ENCODE data around the gene PCGF2.

The PCGF2 gene

DNA sequence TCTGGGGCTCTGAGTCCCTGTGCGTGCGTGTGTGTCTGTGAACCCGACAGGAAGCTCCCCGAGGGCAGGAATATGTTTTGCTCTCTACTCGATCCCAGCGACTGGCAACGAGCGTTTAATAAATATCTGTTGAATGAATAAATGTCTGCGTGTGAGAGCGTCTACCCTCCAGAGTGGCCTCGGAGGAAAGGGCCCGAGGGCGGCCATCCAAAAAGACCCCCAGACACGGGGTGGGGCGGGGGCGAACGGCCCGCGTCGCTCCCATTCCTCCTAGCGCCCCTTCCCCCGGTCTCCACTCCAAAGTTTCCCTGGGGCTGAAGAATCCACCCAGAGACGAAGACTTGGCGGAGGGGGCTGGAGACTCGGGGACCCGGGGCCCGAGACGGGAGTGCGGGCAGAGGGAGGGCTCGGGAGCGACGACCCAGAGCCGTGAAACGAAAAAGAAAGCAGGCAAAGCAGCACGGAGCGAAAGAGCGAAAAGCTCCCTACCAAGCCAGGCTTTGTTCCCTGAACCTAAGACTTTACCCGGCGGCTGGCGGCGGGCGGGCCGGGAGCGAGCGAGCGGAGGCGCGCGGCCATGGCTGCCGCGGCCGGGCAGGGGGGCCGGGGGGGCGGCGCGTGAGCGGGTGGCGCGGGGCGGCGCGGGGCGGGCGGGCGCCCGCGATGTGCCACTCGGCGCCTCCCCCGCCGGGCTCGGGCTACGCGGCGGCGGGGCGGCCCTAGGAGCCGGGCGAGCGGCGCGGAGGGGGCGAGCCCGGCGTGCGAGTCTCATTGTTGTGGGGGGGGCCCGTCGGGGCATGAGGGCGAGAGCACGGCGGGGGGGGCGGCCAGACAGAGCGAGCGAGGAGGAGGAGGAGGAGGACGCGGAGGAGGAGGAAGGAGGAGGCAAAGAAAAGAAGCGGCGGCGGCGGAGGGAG is 43.3 kb downstream of the PCGF2 start, which contains the start of gene MLLT6:
Gene MLLT6 (plus strand): TSS at position 668 of the 917 bp plus-strand sequence. CDS start 360 bp downstream, outside the sequence.
- peak; percentile 60 to 66 for DNase-seq (ENCODE audit: low read depth in 1 of 2, low spot score in 1 of 2)

DNA sequence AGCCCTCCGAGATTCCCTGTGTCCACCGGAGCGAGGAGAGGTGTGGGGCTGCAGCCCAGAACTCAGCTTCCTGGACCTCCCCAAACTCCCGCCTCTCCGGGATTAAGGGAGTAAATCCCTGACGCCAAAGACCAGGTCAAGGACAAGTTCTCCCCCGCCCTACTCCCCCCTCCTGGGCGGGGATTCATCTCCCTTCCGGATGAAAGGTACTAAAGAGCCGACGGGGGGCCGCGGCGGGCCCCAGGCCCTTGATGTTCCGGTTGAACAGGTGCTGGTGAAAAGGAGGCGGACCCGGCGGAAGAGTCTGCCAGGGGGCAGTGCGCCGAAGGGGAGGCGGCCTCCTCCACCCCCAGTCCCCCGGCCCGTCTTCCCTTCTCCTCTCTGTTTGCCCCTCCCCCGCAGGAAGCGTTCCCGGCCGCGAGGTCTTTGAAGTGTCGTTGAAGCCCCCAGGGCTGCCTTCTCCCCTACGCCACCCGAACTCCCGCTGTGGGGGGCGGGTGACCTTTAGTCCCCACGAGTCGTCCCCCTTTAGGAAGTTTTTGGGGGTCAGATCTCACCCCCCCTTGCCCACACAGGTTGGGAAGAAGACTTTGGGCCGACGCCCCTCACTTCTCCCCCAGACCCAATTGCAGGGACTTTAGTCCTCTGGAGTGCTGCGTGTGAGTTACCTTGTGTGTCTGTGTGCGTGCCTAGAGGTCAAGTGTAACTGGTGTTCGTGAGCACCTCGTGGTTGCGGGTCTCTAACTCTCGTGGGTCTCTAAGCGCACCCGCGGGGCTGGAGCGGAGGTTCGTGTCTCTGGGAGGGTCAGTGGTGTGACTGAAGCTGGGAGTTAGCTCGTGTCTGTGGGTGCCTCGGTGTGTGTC is 44.2 kb downstream of the PCGF2 start:
- DNase-seq (ENCODE audit: low read depth in 1 of 2, low spot score in 1 of 2): peak; percentile 74 to 86

DNA sequence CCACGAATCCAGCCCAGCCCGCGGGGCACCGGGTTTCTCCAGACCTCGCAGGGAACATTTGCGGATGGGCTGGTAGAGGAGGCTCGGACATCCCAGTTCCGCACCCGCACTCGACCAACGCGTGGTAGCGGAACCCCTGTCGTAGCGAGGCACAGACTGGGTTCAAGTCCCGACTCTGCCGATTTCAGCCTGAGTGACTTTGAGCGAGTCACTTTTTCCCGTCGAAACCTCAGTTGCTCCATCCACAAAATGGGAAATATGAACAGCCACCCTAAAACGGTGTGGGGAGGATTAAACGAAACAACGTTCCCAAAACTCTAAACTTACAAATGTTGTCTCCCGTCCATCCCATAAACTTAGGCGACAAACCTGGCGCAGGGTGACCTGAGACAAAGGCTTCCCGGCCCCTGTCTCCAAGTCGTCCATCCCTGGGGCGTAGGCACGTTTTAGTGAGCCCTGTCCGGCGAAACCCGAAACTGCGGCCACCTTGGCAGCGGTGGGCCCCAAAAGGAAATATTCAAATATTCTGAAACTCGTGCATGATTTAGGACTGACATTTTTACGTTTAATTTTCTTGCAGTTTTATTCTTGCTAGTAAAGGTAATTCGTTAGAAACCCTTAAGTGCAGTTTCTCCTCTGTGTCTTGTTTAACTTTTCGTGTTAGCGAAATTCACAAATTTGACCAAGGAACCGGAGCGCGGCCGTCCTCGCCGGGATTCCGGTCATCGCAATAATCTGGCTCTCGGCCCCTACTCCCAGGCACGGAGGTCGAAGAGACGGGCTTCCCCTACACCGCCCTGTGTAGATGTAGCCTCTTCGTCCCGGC is 45.0 kb downstream of the PCGF2 start:
- peak in 1 of 2 donors; percentile 29 for DNase-seq (ENCODE audit: low read depth in 1 of 2, low spot score in 1 of 2)

DNA sequence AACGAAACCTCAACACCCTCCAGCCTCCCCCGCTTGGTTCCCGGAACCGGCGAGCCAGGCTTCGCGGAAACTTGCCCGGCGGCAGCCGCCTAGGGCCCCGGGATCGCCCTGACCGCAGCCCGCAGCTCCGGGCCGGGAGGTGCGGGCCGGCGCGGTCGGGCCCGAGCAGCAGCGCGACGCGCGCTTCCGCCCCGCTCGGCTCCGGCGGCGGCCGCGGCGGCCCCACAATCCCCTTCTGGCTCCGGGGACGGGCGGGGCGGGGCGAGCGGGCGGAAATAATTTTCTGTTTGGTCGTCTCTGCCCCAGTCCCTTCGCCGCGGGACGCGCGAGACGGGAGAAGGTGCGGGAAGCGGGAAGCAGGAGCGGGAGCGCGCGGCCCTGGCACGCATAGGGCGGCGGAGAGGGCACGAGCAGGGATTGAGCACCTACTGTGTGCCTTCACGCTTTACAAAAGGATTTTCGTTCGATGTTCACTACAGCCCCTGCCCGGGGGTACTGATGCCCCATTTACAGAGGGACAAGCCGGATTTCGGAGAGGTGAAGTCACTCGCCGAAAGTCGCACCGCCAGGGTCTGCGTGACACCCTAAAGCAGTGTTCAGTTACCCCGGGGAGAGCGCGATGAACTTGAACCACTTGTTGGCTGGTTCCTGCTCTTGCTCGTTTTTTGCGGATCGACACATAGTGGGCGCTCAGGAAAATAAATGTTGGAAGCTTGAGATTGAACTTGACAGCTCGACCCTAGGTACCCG is 45.8 kb downstream of the PCGF2 start:
- DNase-seq (ENCODE audit: low read depth in 1 of 2, low spot score in 1 of 2): peak; percentile 70 to 72

DNA sequence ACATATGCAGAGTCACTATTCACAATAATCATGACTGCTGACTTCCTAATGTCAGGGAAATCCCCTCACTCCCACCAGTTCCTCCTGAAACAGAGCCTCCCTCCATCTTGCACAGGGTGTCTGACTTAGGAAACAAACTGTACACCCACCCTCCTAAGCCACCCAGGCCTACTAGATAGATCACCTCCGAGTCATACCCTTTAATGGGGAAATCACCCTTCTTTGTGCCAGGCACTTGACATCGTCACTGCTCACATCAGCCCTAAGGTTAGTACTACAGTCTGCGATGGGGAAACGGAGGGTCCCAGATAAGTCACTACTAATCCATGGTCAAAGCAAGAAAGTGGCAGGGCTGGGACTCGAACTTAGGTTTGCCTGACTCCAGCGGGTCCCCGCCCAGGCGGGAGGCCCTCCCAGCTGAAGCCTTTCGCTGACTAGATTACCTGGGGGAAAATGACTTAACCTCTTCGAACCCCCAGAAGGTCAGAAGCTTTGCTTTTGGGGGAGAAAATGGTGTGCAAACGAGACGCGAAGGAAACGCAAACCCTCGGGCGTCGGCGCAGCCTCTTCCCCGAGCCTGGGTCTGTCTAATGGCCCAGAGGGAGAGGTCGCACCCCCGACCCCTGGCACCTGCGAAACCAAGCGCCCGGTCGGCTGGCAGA is 46.5 kb downstream of the PCGF2 start:
- DNase-seq (ENCODE audit: low read depth in 1 of 2, low spot score in 1 of 2): peak; percentile 75 to 85

DNA sequence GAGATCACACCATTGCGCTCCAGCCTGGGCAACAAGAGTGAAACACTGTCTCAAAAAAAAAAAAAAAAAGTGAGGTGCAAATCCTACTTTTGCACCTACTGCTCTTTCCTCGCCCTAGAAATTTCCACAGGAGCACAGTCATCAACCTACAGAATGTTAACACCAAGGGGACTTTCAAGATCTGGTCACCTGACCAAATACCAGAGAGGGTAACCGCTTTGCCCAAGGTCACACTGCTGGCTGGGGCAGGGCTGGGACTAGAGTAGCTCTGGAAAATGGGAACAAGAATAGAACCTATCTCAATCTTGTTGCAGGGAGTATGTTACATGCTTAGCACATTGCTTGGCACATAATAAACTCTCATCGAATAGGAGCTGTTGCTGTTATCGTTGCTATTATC is 49.4 kb downstream of the PCGF2 start:
- no peak for DNase-seq (ENCODE audit: low read depth in 1 of 2, low spot score in 1 of 2)

DNA sequence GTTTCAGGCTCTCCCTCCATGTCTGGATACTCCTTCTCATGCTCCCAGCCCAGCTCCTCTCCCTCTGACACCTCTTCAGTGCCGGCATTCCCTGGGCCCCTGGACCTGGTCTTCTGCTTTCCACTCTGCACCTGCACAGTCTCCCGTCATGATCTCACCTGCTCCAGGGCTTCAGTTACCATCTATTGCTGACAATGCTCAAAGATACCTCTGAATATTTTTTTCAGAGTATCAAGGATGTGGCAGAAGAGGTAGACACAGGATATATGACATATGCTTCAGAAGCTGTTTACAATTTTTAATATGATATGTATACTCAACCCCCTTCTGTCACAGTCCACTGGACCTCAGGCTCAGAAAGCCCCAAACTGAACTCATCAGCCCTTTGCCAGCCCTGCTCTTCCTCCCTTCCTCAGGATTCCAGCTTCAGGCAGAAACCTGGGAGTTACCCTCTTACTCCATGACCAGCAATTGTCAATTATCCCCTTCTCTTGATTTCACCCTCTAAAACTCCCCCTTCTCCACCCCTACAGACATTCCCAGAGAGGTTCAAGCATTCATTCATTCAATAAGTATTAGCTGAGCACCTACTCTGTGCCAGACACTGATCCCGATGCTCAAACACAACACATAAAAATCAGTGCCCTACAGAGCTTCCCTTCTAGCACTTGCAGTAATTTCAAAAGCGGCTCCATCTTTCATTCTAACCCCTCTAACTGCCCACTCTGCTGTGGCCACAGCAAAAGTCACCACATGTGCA is 50.9 kb downstream of the PCGF2 start:
- DNase-seq (ENCODE audit: low read depth in 1 of 2, low spot score in 1 of 2): no peak

DNA sequence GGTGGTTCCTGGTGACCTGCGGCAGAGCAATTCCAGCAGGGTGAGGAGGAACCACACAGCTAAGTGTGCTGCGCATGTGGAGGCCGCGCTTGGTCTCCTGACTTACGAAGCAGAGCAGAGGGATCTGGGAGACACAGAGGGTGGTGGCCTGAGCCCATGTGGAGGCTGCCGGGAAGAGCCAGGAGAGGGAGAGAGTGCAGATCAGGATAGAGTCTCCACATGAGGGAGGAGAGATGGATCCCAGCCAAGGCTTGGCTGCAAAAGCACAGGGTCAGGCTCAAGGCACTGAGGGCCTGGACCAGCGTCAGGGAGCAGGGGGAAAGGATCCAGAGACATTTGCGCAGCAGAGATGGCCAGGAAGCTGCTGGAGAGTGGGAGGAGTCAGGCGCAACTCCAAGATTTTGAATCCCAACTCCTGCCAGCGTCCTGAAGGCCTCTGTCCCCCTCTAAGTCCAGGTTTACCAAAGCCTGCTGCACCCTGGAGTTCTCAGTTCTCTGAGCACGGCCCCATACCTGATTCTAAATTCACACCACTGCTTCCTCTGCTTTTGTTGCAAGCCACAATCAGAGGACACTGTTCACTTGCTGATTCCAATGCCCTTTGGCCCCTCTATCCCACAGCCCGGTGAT is 54.3 kb downstream of the PCGF2 start:
- DNase-seq (ENCODE audit: low read depth in 1 of 2, low spot score in 1 of 2): no peak

DNA sequence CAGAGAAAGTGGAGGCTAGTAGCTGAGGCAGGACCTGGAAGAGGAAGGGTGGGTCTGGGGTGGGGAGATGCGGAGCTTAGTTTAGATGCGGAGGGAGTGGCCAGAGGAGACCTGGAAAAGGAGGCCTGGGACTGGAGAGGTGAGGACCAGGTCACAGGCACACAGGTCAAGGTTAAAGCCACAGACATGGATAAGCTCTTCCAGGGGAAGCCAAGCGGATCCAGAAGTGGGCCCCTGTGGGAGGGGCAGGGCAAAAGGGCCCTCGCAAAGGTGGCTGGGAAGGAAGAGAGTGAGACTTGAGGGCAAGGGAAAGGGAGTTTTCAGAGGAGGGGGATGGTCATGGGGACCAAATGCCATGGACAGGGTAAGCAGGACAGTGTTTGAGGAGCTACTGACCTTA is 57.0 kb downstream of the PCGF2 start:
- DNase-seq (ENCODE audit: low read depth in 1 of 2, low spot score in 1 of 2): no peak

DNA sequence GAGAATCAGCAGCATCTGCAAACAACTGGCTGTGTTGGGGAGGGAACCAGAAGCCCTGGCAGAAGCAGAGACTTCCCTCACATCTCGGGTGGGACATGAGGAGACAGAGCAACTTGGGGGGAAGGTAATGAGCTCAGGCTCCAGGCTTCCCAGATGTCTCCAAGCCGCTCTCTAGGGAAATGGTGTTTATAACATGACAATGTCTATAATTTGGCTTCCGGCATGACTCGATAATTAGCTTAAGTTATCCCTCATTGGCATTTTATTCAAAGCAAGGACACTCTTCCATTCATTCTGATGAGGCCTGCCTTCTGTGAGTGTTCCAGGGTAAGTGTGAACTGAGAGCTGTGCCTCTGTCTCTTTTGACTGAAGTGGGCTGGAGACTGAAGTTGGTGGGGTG is 57.8 kb downstream of the PCGF2 start:
- DNase-seq (ENCODE audit: low read depth in 1 of 2, low spot score in 1 of 2): no peak

DNA sequence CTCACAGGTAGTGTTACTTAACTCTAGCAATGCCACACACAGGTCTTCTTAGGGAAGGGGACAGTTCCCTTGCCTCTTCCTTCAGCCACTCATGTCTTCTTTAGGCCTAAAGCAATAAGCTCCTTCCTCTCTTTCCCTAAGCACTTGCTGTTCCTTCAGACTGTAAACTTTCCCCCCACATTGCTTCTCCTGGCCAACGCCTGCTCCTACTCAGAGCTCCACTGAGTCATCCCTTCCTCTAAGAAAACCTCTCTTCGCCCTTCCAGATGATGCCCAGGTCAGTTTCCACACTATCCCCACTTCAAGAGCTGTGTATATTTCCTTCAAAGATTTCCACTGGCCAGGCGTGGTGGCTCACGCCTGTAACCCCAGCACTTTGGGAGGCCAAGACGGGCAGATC is 60.9 kb downstream of the PCGF2 start:
- no peak for DNase-seq (ENCODE audit: low read depth in 1 of 2, low spot score in 1 of 2)

DNA sequence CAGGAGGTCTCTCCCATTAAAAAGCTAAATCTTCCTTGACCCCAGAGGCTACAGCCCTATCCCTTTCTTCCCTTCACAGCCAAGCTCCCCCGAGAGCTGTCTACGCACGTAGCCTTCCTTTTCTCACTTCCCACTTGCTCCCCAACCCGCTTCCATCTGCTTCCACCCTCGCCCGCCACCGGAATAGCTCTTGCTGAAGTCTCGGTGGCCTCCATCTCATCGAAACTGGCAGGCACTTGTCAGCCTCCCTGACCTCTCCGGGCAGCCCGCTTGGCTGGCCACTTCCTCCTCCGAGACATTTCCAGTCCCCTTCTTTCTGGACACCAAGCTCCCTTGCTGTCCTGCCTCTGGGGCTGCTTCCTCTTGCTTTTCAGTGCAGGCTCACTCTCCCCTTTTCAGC is 62.6 kb downstream of the PCGF2 start:
- DNase-seq (ENCODE audit: low read depth in 1 of 2, low spot score in 1 of 2): no peak

Measured in activated CD4-positive, alpha-beta T cell treated with anti-CD3 and anti-CD28 coated beads, Interleukin-2, amount 50 U/mL, for 24 hours (primary cell).